HCT116 (cell line): ENCODE results near the gene APOH. TPM values are rescaled to one million over a fixed set of nuclear protein-coding genes. Genes with fewer than 3 reads are reported as not detected.

Source experiments
- ATAC-seq: fragments of 200-7000 bp; cut with Tn5 transposase; 2 replicates; pipeline ENCODE4 v1.9.1; 2020; ENCODE audit warnings: mild to moderate bottlenecking, moderate library complexity
- BruUV-seq: library from RNA; stranded (reverse); fragments of 400-500 nt; replicated peaks from 2 replicates; lab custom pipeline; 2021; lab: Mats Ljungman, UMichigan
- CTCF ChIA-PET: fragments of 300-600 bp; sonication (Branson Sonifier 250); formaldehyde crosslinking; loops from one replicate; lab custom pipeline; 2021; ENCODE audit warnings: antibody characterized with exemption; lab: Charles Lee
- POLR2A ChIA-PET: fragments of 300-600, 350-600 bp; sonication (Branson Sonifier 250); formaldehyde crosslinking; loops from one replicate; lab custom pipeline; 2021; ENCODE audit warnings: antibody characterized with exemption; lab: Charles Lee
- RAD21 ChIA-PET, 2 experiments: fragments of 300-600 bp; sonication (Branson Sonifier 250); formaldehyde crosslinking; loops; one replicate each; lab custom pipeline; 2023; ENCODE audit warnings: low total read pairs in 2 of 2; ENCODE audit not compliant: uncharacterized antibody in 2 of 2, unreplicated experiment in 2 of 2, low non-redundant PET in 1 of 2; lab: Charles Lee
- DNase-seq: peaks from one replicate; pipeline ENCODE4 v3.0.0-alpha.2; 2010; ENCODE audit warnings: low read depth, low spot score
- H2AFZ ChIP-seq: fragments of 200-600 bp; shearing (Covaris generic), sonication (generic); 2 replicates; pipeline ENCODE4 v1.6.1; 2017; ENCODE audit warnings: low read depth, mixed run types, mixed read lengths, antibody characterized with exemption, low read length; ENCODE audit not compliant: poor library complexity, severe bottlenecking
- H3K27ac ChIP-seq: 2 replicates; pipeline ENCODE4 v1.5.1; 2012; ENCODE audit warnings: low read depth, low read length
- H3K27me3 ChIP-seq: fragments of 200-600 bp; sonication (generic); 2 replicates; pipeline ENCODE4 v1.6.1; 2016; ENCODE audit warnings: mixed run types, low read length, mixed read lengths; ENCODE audit not compliant: insufficient read depth
- H3K36me3 ChIP-seq, 2 experiments: fragments of 200-500 bp in 1 of 2; fragments of 200-600 bp in 1 of 2; sonication (Bioruptor generic) in 1 of 2; sonication (generic) in 1 of 2; 2 replicates each; pipeline versions ENCODE4 v1.5.1 to v1.6.1; 2014 to 2016; ENCODE audit warnings: low read length in 2 of 2, inconsistent platforms in 1 of 2, mixed read lengths in 1 of 2, mixed run types in 1 of 2; ENCODE audit not compliant: insufficient read depth in 2 of 2, control insufficient read depth in 1 of 2
- H3K4me1 ChIP-seq, 2 experiments: fragments of 200-600 bp in 1 of 2; sonication (generic) in 1 of 2; 2 replicates each; pipeline versions ENCODE4 v1.5.1 to v1.6.1; 2012 to 2017; ENCODE audit warnings: low read length in 2 of 2, inconsistent platforms in 1 of 2, mild to moderate bottlenecking in 1 of 2, mixed read lengths in 1 of 2, mixed run types in 1 of 2, moderate library complexity in 1 of 2; ENCODE audit not compliant: insufficient read depth in 2 of 2, control insufficient read depth in 1 of 2
- H3K4me2 ChIP-seq: fragments of 200-600 bp; sonication (generic); 2 replicates; pipeline ENCODE4 v1.6.1; 2017; ENCODE audit warnings: mixed run types, low read length, mixed read lengths
- H3K4me3 ChIP-seq, 2 experiments: fragments of 200-600 bp in 1 of 2; sonication (generic) in 1 of 2; replicated peaks in 1 of 2; 2 replicates each; pipeline ENCODE4 v1.5.1; 2011 to 2016; ENCODE audit warnings: low read length in 2 of 2, control low read depth in 1 of 2, low read depth in 1 of 2, mild to moderate bottlenecking in 1 of 2, mixed read lengths in 1 of 2, mixed run types in 1 of 2
- H3K79me2 ChIP-seq: fragments of 200-600 bp; sonication (generic); 2 replicates; pipeline ENCODE4 v1.6.1; 2017; ENCODE audit warnings: mild to moderate bottlenecking, mixed run types, low read length, moderate library complexity, mixed read lengths; ENCODE audit not compliant: insufficient read depth
- H3K9ac ChIP-seq: fragments of 200-600 bp; sonication (generic); 2 replicates; pipeline ENCODE4 v1.6.1; 2016; ENCODE audit warnings: low read length, mixed read lengths
- H3K9me2 ChIP-seq: fragments of 200-600 bp; sonication (generic), shearing (Covaris generic); 2 replicates; pipeline ENCODE4 v1.6.1; 2017; ENCODE audit warnings: mixed run types, mild to moderate bottlenecking, moderate library complexity; ENCODE audit not compliant: insufficient read depth
- H3K9me3 ChIP-seq, 2 experiments: fragments of 200-500 bp in 1 of 2; fragments of 200-600 bp in 1 of 2; sonication (Bioruptor generic) in 1 of 2; sonication (generic) in 1 of 2; 2 replicates each; pipeline ENCODE4 v1.6.1; 2014 to 2017; ENCODE audit warnings: low read length in 2 of 2, mixed read lengths in 2 of 2, inconsistent platforms in 1 of 2, low read depth in 1 of 2, mild to moderate bottlenecking in 1 of 2, mixed run types in 1 of 2, moderate library complexity in 1 of 2; ENCODE audit not compliant: control insufficient read depth in 1 of 2, insufficient read depth in 1 of 2
- H4K20me1 ChIP-seq: fragments of 200-600 bp; sonication (generic), shearing (Covaris generic); 2 replicates; pipeline ENCODE4 v1.6.1; 2017; ENCODE audit warnings: mixed run types, mild to moderate bottlenecking, moderate library complexity; ENCODE audit not compliant: insufficient read depth
- CBX3 ChIP-seq: IDR thresholded peaks from 2 replicates; pipeline ENCODE4 v1.6.1; 2012; ENCODE audit warnings: low read depth
- CEBPB ChIP-seq: IDR thresholded peaks from 2 replicates; pipeline ENCODE4 v1.6.1; 2012; ENCODE audit warnings: low read depth
- EGR1 ChIP-seq: IDR thresholded peaks from 2 replicates; pipeline ENCODE4 v1.6.1; 2012; ENCODE audit warnings: low read depth
- EZH2 ChIP-seq: fragments of 200-600 bp; sonication (generic); IDR thresholded peaks from 2 replicates; pipeline ENCODE4 v1.6.1; 2017; ENCODE audit warnings: antibody characterized with exemption, mixed run types
- EZH2phosphoT487 ChIP-seq: fragments of 200-600 bp; IDR thresholded peaks from 2 replicates; pipeline ENCODE4 v1.6.1; 2018; ENCODE audit warnings: antibody characterized with exemption, borderline replicate concordance
- FOSL1 ChIP-seq: IDR thresholded peaks from 2 replicates; pipeline ENCODE4 v1.6.1; 2012; ENCODE audit warnings: low read depth
- JUND ChIP-seq: IDR thresholded peaks from 2 replicates; pipeline ENCODE4 v1.6.1; 2012
- POLR2A ChIP-seq: IDR thresholded peaks from 2 replicates; pipeline ENCODE4 v1.7.0; 2011; ENCODE audit warnings: borderline replicate concordance; ENCODE audit not compliant: insufficient read depth, insufficient read length; ENCODE audit errors: extremely low read depth
- POLR2AphosphoS5 ChIP-seq: IDR thresholded peaks from 2 replicates; pipeline ENCODE4 v1.6.1; 2011; ENCODE audit warnings: mild to moderate bottlenecking, low read depth, low read length, moderate library complexity
- SIN3A ChIP-seq: IDR thresholded peaks from 2 replicates; pipeline ENCODE4 v1.6.1; 2012; ENCODE audit warnings: low read depth
- SP1 ChIP-seq: IDR thresholded peaks from 2 replicates; pipeline ENCODE4 v1.6.1; 2012; ENCODE audit warnings: low read depth
- YY1 ChIP-seq: IDR thresholded peaks from 2 replicates; pipeline ENCODE4 v1.6.1; 2011; ENCODE audit warnings: low read length, low read depth, moderate library complexity, mild to moderate bottlenecking; ENCODE audit not compliant: insufficient replicate concordance; ENCODE audit errors: extremely low read depth
- ZFX ChIP-seq: fragments of 450-650 bp; IDR thresholded peaks from 2 replicates; pipeline ENCODE4 v1.6.1; 2017
- intact Hi-C: fragments of 100-400 bp; cut with micrococcal nuclease; formaldehyde crosslinking; loops from 2 replicates; pipeline ENCODE4 v1.10.0; 2022
- total RNA-seq: library from RNA; stranded (reverse); gene quantifications from one replicate; pipeline ENCODE4 v1.2.1, GENCODE V29; 2021; ENCODE audit not compliant: unreplicated experiment
- TF ChIP-seq, protein P1 (sequence below): IDR thresholded peaks from 2 replicates; pipeline ENCODE4 v1.6.1; 2011; ENCODE audit warnings: mild to moderate bottlenecking, low read length, moderate library complexity; ENCODE audit not compliant: insufficient replicate concordance; ENCODE audit errors: extremely low read depth
- TF ChIP-seq, protein P2 (sequence below), 3 experiments: fragments of 200-600 bp in 1 of 3; sonication (generic) in 1 of 3; IDR thresholded peaks in 2 of 3; conservative IDR thresholded peaks in 1 of 3; 2 replicates each; pipeline ENCODE4 v1.5.1; 2012 to 2017; ENCODE audit warnings: low read depth in 2 of 3, low read length in 2 of 3, antibody characterized with exemption in 1 of 3, borderline replicate concordance in 1 of 3, control low read depth in 1 of 3, mild to moderate bottlenecking in 1 of 3, mixed read lengths in 1 of 3, mixed run types in 1 of 3, moderate library complexity in 1 of 3; ENCODE audit not compliant: insufficient read depth in 1 of 3
- TF ChIP-seq, protein P3 (sequence below): IDR thresholded peaks from 2 replicates; pipeline ENCODE4 v1.6.1; 2012

The APOH gene
- total RNA-seq, 1 experiment from 2014 or later, result 1.7 TPM

DNA sequence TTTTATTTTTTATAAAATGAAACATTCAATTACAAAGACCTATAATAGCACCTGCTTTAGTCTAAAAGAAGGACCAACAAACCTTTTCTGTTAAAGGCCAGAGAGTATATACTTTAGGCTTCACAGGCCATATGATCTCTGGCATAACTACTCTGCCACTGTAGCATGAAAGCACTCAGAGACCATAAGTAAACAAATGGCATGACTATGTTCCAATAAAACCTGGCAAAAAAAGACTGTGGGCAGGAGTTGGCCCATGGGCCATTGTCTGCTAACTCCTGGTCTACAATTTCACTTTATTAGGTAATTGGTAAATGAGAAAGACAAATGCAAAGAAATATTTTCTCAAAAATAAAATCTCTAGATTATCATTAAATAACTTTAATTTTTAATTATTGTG, 52.2 kb downstream of the APOH start (continued):
- TF ChIP-seq, protein P1, sequence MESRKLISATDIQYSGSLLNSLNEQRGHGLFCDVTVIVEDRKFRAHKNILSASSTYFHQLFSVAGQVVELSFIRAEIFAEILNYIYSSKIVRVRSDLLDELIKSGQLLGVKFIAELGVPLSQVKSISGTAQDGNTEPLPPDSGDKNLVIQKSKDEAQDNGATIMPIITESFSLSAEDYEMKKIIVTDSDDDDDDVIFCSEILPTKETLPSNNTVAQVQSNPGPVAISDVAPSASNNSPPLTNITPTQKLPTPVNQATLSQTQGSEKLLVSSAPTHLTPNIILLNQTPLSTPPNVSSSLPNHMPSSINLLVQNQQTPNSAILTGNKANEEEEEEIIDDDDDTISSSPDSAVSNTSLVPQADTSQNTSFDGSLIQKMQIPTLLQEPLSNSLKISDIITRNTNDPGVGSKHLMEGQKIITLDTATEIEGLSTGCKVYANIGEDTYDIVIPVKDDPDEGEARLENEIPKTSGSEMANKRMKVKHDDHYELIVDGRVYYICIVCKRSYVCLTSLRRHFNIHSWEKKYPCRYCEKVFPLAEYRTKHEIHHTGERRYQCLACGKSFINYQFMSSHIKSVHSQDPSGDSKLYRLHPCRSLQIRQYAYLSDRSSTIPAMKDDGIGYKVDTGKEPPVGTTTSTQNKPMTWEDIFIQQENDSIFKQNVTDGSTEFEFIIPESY, result no peak
- no peak for TF ChIP-seq EGR1
- TF ChIP-seq SP1, result no peak
- TF ChIP-seq, all 23 proteins: peak for 0

DNA sequence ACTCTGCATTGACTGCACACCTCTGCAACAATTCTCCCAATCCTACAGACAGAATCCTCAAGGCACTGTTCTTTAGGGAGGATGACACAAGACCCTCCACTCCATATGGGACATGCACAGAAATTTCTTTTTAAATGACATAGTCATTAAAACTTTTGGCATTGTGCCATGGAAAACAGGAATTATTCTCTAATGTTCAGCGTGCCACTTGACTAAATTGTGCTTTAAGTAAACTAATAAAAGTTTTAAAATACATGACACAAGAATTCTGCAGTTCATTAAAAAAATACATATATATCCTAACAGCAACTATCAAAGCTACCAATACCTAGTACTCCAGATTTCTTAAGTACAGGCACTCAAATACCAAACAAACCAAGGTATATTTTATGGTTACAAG, 53.3 kb downstream of the APOH start:
- no peaks in the 10 kb centered on the region for H3K79me2 ChIP-seq
- ChIA-PET RAD21 (no interaction called here), POLR2A (no interaction called here), CTCF (interaction anchor here (1.4 kb wide), 1 partner anchor 10 kb away, joined by 5 read pairs; no protein-coding TSS in a partner anchor)
- no peaks in the 10 kb centered on the region; a peak in 1 of 4 replicates for H3K36me3 ChIP-seq
- no peak overlapping the region for H3K27ac ChIP-seq
- no peaks in the 10 kb centered on the region for H4K20me1 ChIP-seq
- H3K27me3 ChIP-seq, result no peaks in the 10 kb centered on the region
- no peak for ATAC-seq
- intact Hi-C loops, result no loop called here
- no TSS peak for BruUV-seq
- H3K4me3 ChIP-seq, result no peak overlapping the region
- H3K4me1 ChIP-seq, result peaks cover 0 to 5% of the 10 kb centered on the region in 2 experiments; a peak in 1 of 4 replicates
- TF ChIP-seq EZH2phosphoT487 (no peak), YY1 (no peak), POLR2AphosphoS5 (no peak), FOSL1 (no peak), SP1 (no peak), POLR2A (no peak), EZH2 (no peak), CBX3 (no peak), ZFX (no peak), JUND (no peak), CEBPB (no peak), SIN3A (no peak)
- TF ChIP-seq, protein P2, sequence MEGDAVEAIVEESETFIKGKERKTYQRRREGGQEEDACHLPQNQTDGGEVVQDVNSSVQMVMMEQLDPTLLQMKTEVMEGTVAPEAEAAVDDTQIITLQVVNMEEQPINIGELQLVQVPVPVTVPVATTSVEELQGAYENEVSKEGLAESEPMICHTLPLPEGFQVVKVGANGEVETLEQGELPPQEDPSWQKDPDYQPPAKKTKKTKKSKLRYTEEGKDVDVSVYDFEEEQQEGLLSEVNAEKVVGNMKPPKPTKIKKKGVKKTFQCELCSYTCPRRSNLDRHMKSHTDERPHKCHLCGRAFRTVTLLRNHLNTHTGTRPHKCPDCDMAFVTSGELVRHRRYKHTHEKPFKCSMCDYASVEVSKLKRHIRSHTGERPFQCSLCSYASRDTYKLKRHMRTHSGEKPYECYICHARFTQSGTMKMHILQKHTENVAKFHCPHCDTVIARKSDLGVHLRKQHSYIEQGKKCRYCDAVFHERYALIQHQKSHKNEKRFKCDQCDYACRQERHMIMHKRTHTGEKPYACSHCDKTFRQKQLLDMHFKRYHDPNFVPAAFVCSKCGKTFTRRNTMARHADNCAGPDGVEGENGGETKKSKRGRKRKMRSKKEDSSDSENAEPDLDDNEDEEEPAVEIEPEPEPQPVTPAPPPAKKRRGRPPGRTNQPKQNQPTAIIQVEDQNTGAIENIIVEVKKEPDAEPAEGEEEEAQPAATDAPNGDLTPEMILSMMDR (IDR thresholded peaks at IDR 0.05 in 2 of 3, conservative IDR thresholded peaks at IDR 0.05 in 1 of 3; ENCODE audit: borderline replicate concordance in 1 of 3, insufficient read depth in 1 of 3, low read depth in 2 of 3, low read length in 2 of 3), result no peak
- TF ChIP-seq, protein P3, sequence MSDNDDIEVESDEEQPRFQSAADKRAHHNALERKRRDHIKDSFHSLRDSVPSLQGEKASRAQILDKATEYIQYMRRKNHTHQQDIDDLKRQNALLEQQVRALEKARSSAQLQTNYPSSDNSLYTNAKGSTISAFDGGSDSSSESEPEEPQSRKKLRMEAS, result no peak
- TF ChIP-seq, protein P1, result no peak
- no peak for DNase-seq
- no peak overlapping the region for H2AFZ ChIP-seq
- H3K9ac ChIP-seq, result no peak overlapping the region
- no peaks in the 10 kb centered on the region for H3K9me2 ChIP-seq
- no peak overlapping the region for H3K4me2 ChIP-seq
- no peaks in the 10 kb centered on the region; a peak in 1 of 4 replicates for H3K9me3 ChIP-seq
